Breast epithelium (tissue), 4 donors: ENCODE data around the gene AADACL4. TPM values are rescaled to one million over a fixed set of nuclear protein-coding genes. Genes with fewer than 3 reads are reported as not detected.

Source experiments
- DNase-seq, 2 donors: peaks; one replicate each; pipeline ENCODE4 v3.0.0-alpha.2; 2019; ENCODE audit warnings: low spot score in 2 of 2
- H3K27ac ChIP-seq, 2 donors: fragments of 200-600 bp; sonication (generic) in 1 of 2; one replicate each; pipeline ENCODE4 v1.5.1; 2016 to 2019; ENCODE audit warnings: mild to moderate bottlenecking in 1 of 2
- H3K27me3 ChIP-seq, 2 donors: fragments of 200-600 bp; sonication (generic) in 1 of 2; one replicate each; pipeline versions ENCODE4 v1.5.1 to v1.6.0; 2017 to 2019; ENCODE audit warnings: control low read depth in 1 of 2, mild to moderate bottlenecking in 1 of 2
- H3K36me3 ChIP-seq: fragments of 200-600 bp; one replicate; pipeline ENCODE4 v1.5.1; 2019
- H3K4me1 ChIP-seq, 2 donors: fragments of 200-600 bp; sonication (generic); one replicate each; pipeline ENCODE4 v1.5.1; 2016 to 2019; ENCODE audit warnings: control low read depth in 1 of 2
- H3K4me3 ChIP-seq, 3 donors: fragments of 200-600 bp; sonication (generic); 1 replicate in 2 of 3; 2 replicates in 1 of 3; pipeline ENCODE4 v1.5.1; 2016 to 2019; ENCODE audit warnings: mild to moderate bottlenecking in 3 of 3, moderate library complexity in 2 of 3
- H3K9me3 ChIP-seq, 2 donors: fragments of 200-600 bp; sonication (generic) in 1 of 2; one replicate each; pipeline ENCODE4 v1.5.1; 2016 to 2019; ENCODE audit warnings: control low read depth in 1 of 2
- POLR2A ChIP-seq: fragments of 450-650 bp; IDR thresholded peaks from one replicate; pipeline ENCODE4 v1.6.1; 2016; ENCODE audit warnings: antibody characterized with exemption, mild to moderate bottlenecking, moderate library complexity
- POLR2AphosphoS5 ChIP-seq, 3 donors: sonication (generic); formaldehyde crosslinking; IDR thresholded peaks; one replicate each; pipeline ENCODE4 v1.6.1; 2017; ENCODE audit warnings: antibody characterized with exemption in 3 of 3
- intact Hi-C: fragments of 100-400 bp; cut with DNase I; formaldehyde crosslinking; loops from one replicate; pipeline ENCODE4 v1.15.1; 2023; ENCODE audit warnings: low total_unique reads
- total RNA-seq, 3 donors: library from RNA; depleted of rRNA; stranded (reverse); fragments of >200 nt; gene quantifications; one replicate each; pipeline ENCODE4 v1.1.0, GENCODE V29; 2016
- TF ChIP-seq, protein P1 (sequence below), 3 donors: fragments of 450-650 bp; IDR thresholded peaks; one replicate each; pipeline ENCODE4 v1.5.1; 2016 to 2017; ENCODE audit warnings: antibody characterized with exemption in 3 of 3, mild to moderate bottlenecking in 3 of 3, moderate library complexity in 3 of 3

AADACL4 gene
- total RNA-seq, 3 donors from 2014 or later: not detected

DNA sequence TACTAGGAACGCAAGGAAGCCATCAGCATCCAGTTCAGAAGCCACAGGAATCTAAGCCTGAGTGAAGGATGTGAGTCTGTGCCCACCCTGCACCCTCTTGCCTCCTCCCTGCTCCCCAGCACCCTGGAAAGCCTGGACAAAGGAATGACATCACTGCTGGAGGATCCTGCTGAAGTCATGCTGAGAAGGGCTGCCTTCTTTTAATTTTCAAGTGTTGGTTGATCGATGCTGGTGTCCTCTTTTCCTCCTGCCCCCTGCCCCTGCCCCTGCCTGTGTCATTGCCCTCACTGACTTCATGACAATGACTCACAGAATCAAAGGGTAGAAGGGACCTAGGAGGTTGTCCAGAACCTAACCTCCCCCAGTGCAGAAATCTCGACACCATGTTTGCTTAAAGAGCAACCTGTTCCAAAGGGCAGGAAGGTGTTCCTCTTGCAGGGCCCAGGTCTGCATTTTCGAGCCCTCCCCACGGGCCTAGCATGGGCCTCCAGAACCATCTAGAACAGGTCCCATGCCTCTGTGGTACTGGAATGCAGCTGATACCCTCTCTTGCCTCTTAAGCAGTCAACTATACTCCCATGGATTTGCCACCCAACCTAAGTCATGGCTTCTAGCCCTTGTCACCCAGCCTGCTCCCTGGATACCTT is 35.5 kb upstream of the AADACL4 start:
- Histone ChIP-seq H3K36me3 (no peaks in the 10 kb centered on the region), H3K27ac (peak overlapping the region in 1 of 2 donors; percentile 9), H3K4me1 (peaks cover 0 to 5% of the 10 kb centered on the region in 2 donors), H3K9me3 (no peaks in the 10 kb centered on the region), H3K4me3 (no peak overlapping the region), H3K27me3 (no peaks in the 10 kb centered on the region)
- intact Hi-C loops: no loop called here
- DNase-seq: no peak
- TF ChIP-seq POLR2A (no peak), POLR2AphosphoS5 (IDR thresholded peaks at IDR 0.05) (no peak)
- TF ChIP-seq, protein P1, sequence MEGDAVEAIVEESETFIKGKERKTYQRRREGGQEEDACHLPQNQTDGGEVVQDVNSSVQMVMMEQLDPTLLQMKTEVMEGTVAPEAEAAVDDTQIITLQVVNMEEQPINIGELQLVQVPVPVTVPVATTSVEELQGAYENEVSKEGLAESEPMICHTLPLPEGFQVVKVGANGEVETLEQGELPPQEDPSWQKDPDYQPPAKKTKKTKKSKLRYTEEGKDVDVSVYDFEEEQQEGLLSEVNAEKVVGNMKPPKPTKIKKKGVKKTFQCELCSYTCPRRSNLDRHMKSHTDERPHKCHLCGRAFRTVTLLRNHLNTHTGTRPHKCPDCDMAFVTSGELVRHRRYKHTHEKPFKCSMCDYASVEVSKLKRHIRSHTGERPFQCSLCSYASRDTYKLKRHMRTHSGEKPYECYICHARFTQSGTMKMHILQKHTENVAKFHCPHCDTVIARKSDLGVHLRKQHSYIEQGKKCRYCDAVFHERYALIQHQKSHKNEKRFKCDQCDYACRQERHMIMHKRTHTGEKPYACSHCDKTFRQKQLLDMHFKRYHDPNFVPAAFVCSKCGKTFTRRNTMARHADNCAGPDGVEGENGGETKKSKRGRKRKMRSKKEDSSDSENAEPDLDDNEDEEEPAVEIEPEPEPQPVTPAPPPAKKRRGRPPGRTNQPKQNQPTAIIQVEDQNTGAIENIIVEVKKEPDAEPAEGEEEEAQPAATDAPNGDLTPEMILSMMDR (IDR thresholded peaks at IDR 0.05): no peak

DNA sequence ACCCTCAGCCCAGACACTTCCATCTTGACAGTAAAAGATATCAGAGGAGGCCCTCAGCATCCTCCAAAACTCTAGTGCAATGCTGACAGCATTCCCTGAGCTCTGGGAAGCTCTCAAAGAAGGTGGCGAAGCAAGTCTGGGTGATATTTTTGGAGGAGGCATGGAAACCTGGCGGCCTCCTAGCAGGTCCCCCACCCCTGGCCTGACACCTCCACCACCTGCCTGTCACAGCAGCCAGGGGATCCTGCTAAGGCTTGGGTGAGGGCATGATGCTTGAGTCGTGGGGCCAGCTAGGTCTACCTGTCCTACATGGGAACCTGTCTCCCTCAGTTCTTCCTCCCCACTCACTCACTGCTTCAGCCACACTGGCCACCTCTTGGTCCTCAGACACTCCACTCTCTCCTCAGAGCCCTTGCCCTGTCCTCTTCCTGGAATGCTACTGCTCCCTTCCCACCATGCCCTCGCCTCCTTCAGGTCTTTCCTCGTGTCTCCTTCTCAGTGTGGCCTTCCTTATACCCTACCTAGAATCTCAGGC is 34.3 kb upstream of the AADACL4 start:
- DNase-seq: no peak
- Histone ChIP-seq H3K36me3 (no peaks in the 10 kb centered on the region), H3K27me3 (no peaks in the 10 kb centered on the region), H3K27ac (peak overlapping the region in 1 of 2 donors; percentile 30), H3K9me3 (no peaks in the 10 kb centered on the region), H3K4me1 (no peaks in the 10 kb centered on the region), H3K4me3 (no peak overlapping the region)
- intact Hi-C loops: no loop called here
- TF ChIP-seq, protein P1 (IDR thresholded peaks at IDR 0.05): no peak
- TF ChIP-seq POLR2AphosphoS5 (IDR thresholded peaks at IDR 0.05): no peak
- no peak for TF ChIP-seq POLR2A

GRCh38 chr1:12610305-12610935 is 33.5 kb upstream of the AADACL4 start:
- intact Hi-C loops: no loop called here
- H3K36me3 ChIP-seq: no peaks in the 10 kb centered on the region
- peaks cover 0 to 9% of the 10 kb centered on the region in 2 donors for H3K4me1 ChIP-seq
- H3K4me3 ChIP-seq: no peak overlapping the region
- H3K27ac ChIP-seq: no peak overlapping the region
- TF ChIP-seq POLR2A (no peak), POLR2AphosphoS5 (IDR thresholded peaks at IDR 0.05) (no peak)
- TF ChIP-seq, protein P1 (IDR thresholded peaks at IDR 0.05): no peak
- H3K27me3 ChIP-seq: no peaks in the 10 kb centered on the region
- DNase-seq: no peak
- no peaks in the 10 kb centered on the region for H3K9me3 ChIP-seq

GRCh38 chr1:12610941-12611340 is 32.9 kb upstream of the AADACL4 start:
- intact Hi-C loops: no loop called here
- Histone ChIP-seq H3K27ac (no peak overlapping the region), H3K4me1 (peaks cover 0 to 9% of the 10 kb centered on the region in 2 donors)

More at GRCh38 chr1:12610941-12611340, 32.9 kb upstream of the AADACL4 start:
- no peak for DNase-seq
- no peaks in the 10 kb centered on the region for H3K27me3 ChIP-seq
- H3K4me3 ChIP-seq: no peak overlapping the region
- TF ChIP-seq POLR2A (no peak), POLR2AphosphoS5 (IDR thresholded peaks at IDR 0.05) (no peak)
- TF ChIP-seq, protein P1 (IDR thresholded peaks at IDR 0.05): no peak
- no peaks in the 10 kb centered on the region for H3K9me3 ChIP-seq
- H3K36me3 ChIP-seq: no peaks in the 10 kb centered on the region
